Prostate gland (tissue), 2 donors: ENCODE results near the gene EEF1G. TPM values are rescaled to one million over a fixed set of nuclear protein-coding genes. Genes with fewer than 3 reads are reported as not detected.
A peak's percentile ranks its signal among the peaks of the same experiment; 100 is the strongest.

Experiments used
- DNase-seq: peaks from one replicate; pipeline ENCODE4 v3.0.0-alpha.2; 2019; ENCODE audit warnings: low spot score
- H3K27ac ChIP-seq, 2 donors: fragments of 200-600 bp; sonication (generic); 2 replicates each; pipeline ENCODE4 v1.5.1; 2017 to 2019
- H3K27me3 ChIP-seq: fragments of 200-600 bp; sonication (generic); replicated peaks from 2 replicates; pipeline ENCODE4 v1.5.1; 2019; ENCODE audit not compliant: insufficient read depth
- H3K36me3 ChIP-seq, 2 donors: fragments of 200-600 bp; sonication (generic); 1 replicate in 1 of 2; 2 replicates in 1 of 2; pipeline versions ENCODE4 v1.5.1 to v1.8.1; 2017 to 2019
- H3K4me1 ChIP-seq: fragments of 200-600 bp; sonication (generic); replicated peaks from 2 replicates; pipeline ENCODE4 v1.5.1; 2019
- H3K4me3 ChIP-seq, 2 donors: fragments of 200-600 bp; sonication (generic); 2 replicates each; pipeline ENCODE4 v1.5.1; 2017 to 2019
- H3K9me3 ChIP-seq: fragments of 200-600 bp; sonication (generic); 2 replicates; pipeline ENCODE4 v1.5.1; 2017
- CTCF ChIP-seq, 4 experiments: fragments of 200-600 bp in 2 of 4; fragments of 450-650 bp in 2 of 4; sonication (generic) in 2 of 4; IDR thresholded peaks; 1 replicate in 3 of 4; 2 replicates in 1 of 4; pipeline ENCODE4 v1.5.1; 2016 to 2019; ENCODE audit warnings: antibody characterized with exemption in 4 of 4, mild to moderate bottlenecking in 2 of 4, moderate library complexity in 2 of 4
- POLR2A ChIP-seq: fragments of 450-650 bp; IDR thresholded peaks from one replicate; pipeline ENCODE4 v1.6.1; 2016; ENCODE audit warnings: antibody characterized with exemption, mild to moderate bottlenecking
- POLR2AphosphoS5 ChIP-seq: sonication (generic); formaldehyde crosslinking; IDR thresholded peaks from one replicate; pipeline ENCODE4 v1.6.1; 2017; ENCODE audit warnings: antibody characterized with exemption
- WGBS: methylation state at CpG from one replicate; pipeline ENCODE4 v1.1.5; 2018; 5-methylcytosine and 5-hydroxymethylcytosine counted together
- intact Hi-C: fragments of 100-400 bp; cut with DNase I; formaldehyde crosslinking; loops from one replicate; pipeline ENCODE4 v1.14.2; 2022
- total RNA-seq, 2 donors: library from RNA; depleted of rRNA; stranded (reverse); fragments of >200 nt; gene quantifications; one replicate each; pipeline ENCODE4 v1.1.0, GENCODE V29; 2016

EEF1G gene
- total RNA-seq, 2 donors from 2014 or later = 1,254 to 2,389 TPM

- peak overlapping the region; percentile 91 to 93 for H3K27ac ChIP-seq
- peaks cover 9% of the 10 kb centered on the region for H3K4me1 ChIP-seq
- peaks cover 13 to 28% of the 10 kb centered on the region in 2 donors for H3K36me3 ChIP-seq
- H3K9me3 ChIP-seq = no peaks in the 10 kb centered on the region
- under 1% methylated on average over 26 of the region's 26 CpGs for WGBS
- no peak for DNase-seq
- TF ChIP-seq POLR2AphosphoS5 (no peak), POLR2A (no peak), CTCF (IDR thresholded peaks at IDR 0.05) (no peak)
- intact Hi-C loops = loop anchor here (5.0 kb wide), 1 partner anchor 107 kb away; the partner anchor contains the start of genes BSCL2 and GNG3
- no peaks in the 10 kb centered on the region for H3K27me3 ChIP-seq
- H3K4me3 ChIP-seq = peak overlapping the region; percentile 64 to 89
Measured at GRCh38 chr11:62600367-62601121, 26.9 kb upstream of the EEF1G start.

- H3K27ac ChIP-seq = peak overlapping the region; percentile 91 to 93
- no peaks in the 10 kb centered on the region for H3K9me3 ChIP-seq
- peak; percentile 61 for DNase-seq
- intact Hi-C loops = loop anchor here (5.0 kb wide), 1 partner anchor 107 kb away; the partner anchor contains the start of genes BSCL2 and GNG3
- TF ChIP-seq POLR2A (peak; percentile 32), POLR2AphosphoS5 (peak; percentile 81), CTCF (IDR thresholded peaks at IDR 0.05) (no peak)
- peaks cover 9% of the 10 kb centered on the region for H3K4me1 ChIP-seq
- 22% methylated on average over 5 of the region's 5 CpGs for WGBS
- H3K27me3 ChIP-seq = no peaks in the 10 kb centered on the region
- peaks cover 20 to 28% of the 10 kb centered on the region in 2 donors for H3K36me3 ChIP-seq
- peak overlapping the region; percentile 64 to 89 for H3K4me3 ChIP-seq
Measured at GRCh38 chr11:62599901-62600300, 26.2 kb upstream of the EEF1G start.

GRCh38 chr11:62599069-62599696 is 25.5 kb upstream of the EEF1G start:
- peak; percentile 88 for DNase-seq
- intact Hi-C loops = no loop called here
- Histone ChIP-seq H3K27me3 (no peaks in the 10 kb centered on the region), H3K9me3 (no peaks in the 10 kb centered on the region), H3K4me1 (peaks cover 9% of the 10 kb centered on the region), H3K36me3 (peaks cover 21 to 28% of the 10 kb centered on the region in 2 donors), H3K4me3 (peak overlapping the region in 1 of 2 donors; percentile 64), H3K27ac (peak overlapping the region; percentile 91 to 93)
- TF ChIP-seq CTCF (IDR thresholded peaks at IDR 0.05) = no peak
- TF ChIP-seq POLR2AphosphoS5 = peak; percentile 92
- 24% methylated on average over 7 of the region's 7 CpGs for WGBS

GRCh38 chr11:62595124-62595523 is 21.4 kb upstream of the EEF1G start:
- H3K4me1 ChIP-seq = peaks cover 16% of the 10 kb centered on the region
- no peak for DNase-seq
- H3K36me3 ChIP-seq = peaks cover 21 to 28% of the 10 kb centered on the region in 2 donors
- H3K9me3 ChIP-seq = no peaks in the 10 kb centered on the region
- H3K4me3 ChIP-seq = no peak overlapping the region
- H3K27ac ChIP-seq = no peak overlapping the region
- TF ChIP-seq POLR2A = no peak
- TF ChIP-seq CTCF (IDR thresholded peaks at IDR 0.05) = no peak
- TF ChIP-seq POLR2AphosphoS5 = no peak
- WGBS = 84% methylated on average over 8 of the region's 8 CpGs
- H3K27me3 ChIP-seq = no peaks in the 10 kb centered on the region
- intact Hi-C loops = no loop called here
